ENCODE results near the gene CMYA5.

- TF ChIP-seq, protein P1, sequence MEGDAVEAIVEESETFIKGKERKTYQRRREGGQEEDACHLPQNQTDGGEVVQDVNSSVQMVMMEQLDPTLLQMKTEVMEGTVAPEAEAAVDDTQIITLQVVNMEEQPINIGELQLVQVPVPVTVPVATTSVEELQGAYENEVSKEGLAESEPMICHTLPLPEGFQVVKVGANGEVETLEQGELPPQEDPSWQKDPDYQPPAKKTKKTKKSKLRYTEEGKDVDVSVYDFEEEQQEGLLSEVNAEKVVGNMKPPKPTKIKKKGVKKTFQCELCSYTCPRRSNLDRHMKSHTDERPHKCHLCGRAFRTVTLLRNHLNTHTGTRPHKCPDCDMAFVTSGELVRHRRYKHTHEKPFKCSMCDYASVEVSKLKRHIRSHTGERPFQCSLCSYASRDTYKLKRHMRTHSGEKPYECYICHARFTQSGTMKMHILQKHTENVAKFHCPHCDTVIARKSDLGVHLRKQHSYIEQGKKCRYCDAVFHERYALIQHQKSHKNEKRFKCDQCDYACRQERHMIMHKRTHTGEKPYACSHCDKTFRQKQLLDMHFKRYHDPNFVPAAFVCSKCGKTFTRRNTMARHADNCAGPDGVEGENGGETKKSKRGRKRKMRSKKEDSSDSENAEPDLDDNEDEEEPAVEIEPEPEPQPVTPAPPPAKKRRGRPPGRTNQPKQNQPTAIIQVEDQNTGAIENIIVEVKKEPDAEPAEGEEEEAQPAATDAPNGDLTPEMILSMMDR (IDR thresholded peaks at IDR 0.05), result no peak
- TF ChIP-seq POLR2A (IDR thresholded peaks at IDR 0.05), result no peak
These were observed 13.7 kb downstream of the CMYA5 start for GRCh38 chr5:79703381-79703645.

All from prostate gland (tissue), 2 donors.